Liver (tissue), 9 donors: Measurements from ENCODE around the gene MAMDC4. TPM values are rescaled to one million over a fixed set of nuclear protein-coding genes. Genes with fewer than 3 reads are reported as not detected.

Source experiments
- DNase-seq: peaks from one replicate; pipeline ENCODE4 v3.0.0-alpha.2; 2017; ENCODE audit warnings: low spot score
- H3K27ac ChIP-seq, 2 donors: one replicate each; pipeline ENCODE4 v1.7.0; 2013; ENCODE audit warnings: inconsistent platforms in 2 of 2, low read length in 2 of 2, control low read depth in 1 of 2, low read depth in 1 of 2, mild to moderate bottlenecking in 1 of 2
- H3K27me3 ChIP-seq, 4 donors: one replicate each; pipeline versions ENCODE4 v1.6.1 to v1.7.0; 2013; ENCODE audit warnings: low read length in 3 of 4, inconsistent platforms in 1 of 4, mild to moderate bottlenecking in 1 of 4, moderate library complexity in 1 of 4; ENCODE audit not compliant: control insufficient read depth in 4 of 4, insufficient read depth in 4 of 4
- H3K36me3 ChIP-seq, 4 donors: one replicate each; pipeline versions ENCODE4 v1.6.1 to v1.7.0; 2013; ENCODE audit warnings: low read length in 3 of 4, mild to moderate bottlenecking in 3 of 4, low read depth in 1 of 4, moderate library complexity in 1 of 4; ENCODE audit not compliant: control insufficient read depth in 4 of 4, insufficient read depth in 3 of 4
- H3K4me1 ChIP-seq, 4 donors: one replicate each; pipeline versions ENCODE4 v1.6.1 to v1.7.0; 2013; ENCODE audit warnings: low read length in 3 of 4, mild to moderate bottlenecking in 3 of 4, moderate library complexity in 1 of 4; ENCODE audit not compliant: control insufficient read depth in 4 of 4, insufficient read depth in 4 of 4
- H3K4me3 ChIP-seq, 3 donors: one replicate each; pipeline versions ENCODE4 v1.6.1 to v1.7.0; 2013; ENCODE audit warnings: low read length in 3 of 3, control low read depth in 1 of 3, low read depth in 1 of 3, mild to moderate bottlenecking in 1 of 3
- H3K9ac ChIP-seq, 2 donors: one replicate each; pipeline ENCODE4 v1.7.0; 2013; ENCODE audit warnings: low read length in 2 of 2, mild to moderate bottlenecking in 2 of 2, moderate library complexity in 2 of 2, control low read depth in 1 of 2, low read depth in 1 of 2
- H3K9me3 ChIP-seq, 4 donors: one replicate each; pipeline versions ENCODE4 v1.6.1 to v1.7.0; 2013; ENCODE audit warnings: low read length in 3 of 4; ENCODE audit not compliant: control insufficient read depth in 4 of 4
- ATF3 ChIP-seq: IDR thresholded peaks from 2 replicates; pipeline ENCODE4 v1.6.1; 2016; ENCODE audit warnings: antibody characterized with exemption
- CTCF ChIP-seq: fragments of 150-350 bp; IDR thresholded peaks from 2 replicates; pipeline ENCODE4 v1.5.1; 2017; ENCODE audit warnings: improper control_type of control experiment, low read depth, low read length; ENCODE audit not compliant: missing input control
- EGR1 ChIP-seq, 2 donors: IDR thresholded peaks; 2 replicates each; pipeline ENCODE4 v1.6.1; 2016 to 2018; ENCODE audit warnings: antibody characterized with exemption in 2 of 2, low read depth in 2 of 2
- FOXA1 ChIP-seq: IDR thresholded peaks from 2 replicates; pipeline ENCODE4 v1.6.1; 2016; ENCODE audit warnings: antibody characterized with exemption
- FOXA2 ChIP-seq: IDR thresholded peaks from 2 replicates; pipeline ENCODE4 v1.6.1; 2016; ENCODE audit warnings: antibody characterized with exemption
- GABPA ChIP-seq, 2 donors: IDR thresholded peaks in 1 of 2; conservative IDR thresholded peaks in 1 of 2; 2 replicates each; pipeline ENCODE4 v1.6.1; 2016; ENCODE audit warnings: antibody characterized with exemption in 2 of 2, mild to moderate bottlenecking in 1 of 2, moderate library complexity in 1 of 2
- HNF4G ChIP-seq: IDR thresholded peaks from 2 replicates; pipeline ENCODE4 v1.6.1; 2016; ENCODE audit warnings: antibody characterized with exemption
- JUND ChIP-seq, 2 donors: IDR thresholded peaks; 2 replicates each; pipeline ENCODE4 v1.6.1; 2016; ENCODE audit warnings: antibody characterized with exemption in 2 of 2
- NR2F2 ChIP-seq: IDR thresholded peaks from 2 replicates; pipeline ENCODE4 v1.6.1; 2016; ENCODE audit warnings: antibody characterized with exemption
- RAD21 ChIP-seq, 2 donors: IDR thresholded peaks; 2 replicates each; pipeline ENCODE4 v1.6.1; 2016; ENCODE audit warnings: antibody characterized with exemption in 2 of 2, mild to moderate bottlenecking in 2 of 2
- REST ChIP-seq: IDR thresholded peaks from 2 replicates; pipeline ENCODE4 v1.6.1; 2016; ENCODE audit warnings: antibody characterized with exemption, mild to moderate bottlenecking
- RXRA ChIP-seq, 2 donors: IDR thresholded peaks; 2 replicates each; pipeline ENCODE4 v1.6.1; 2017 to 2018; ENCODE audit warnings: antibody characterized with exemption in 2 of 2, mild to moderate bottlenecking in 1 of 2
- SP1 ChIP-seq: IDR thresholded peaks from 2 replicates; pipeline ENCODE4 v1.6.1; 2018; ENCODE audit warnings: antibody characterized with exemption, mild to moderate bottlenecking
- YY1 ChIP-seq: IDR thresholded peaks from 2 replicates; pipeline ENCODE4 v1.6.1; 2016; ENCODE audit warnings: antibody characterized with exemption, mild to moderate bottlenecking
- ZBTB33 ChIP-seq: IDR thresholded peaks from 2 replicates; pipeline ENCODE4 v1.6.1; 2016; ENCODE audit warnings: antibody characterized with exemption
- WGBS: extraction: QIAGEN DNeasy Blood & Tissue Kit; methylation state at CpG from one replicate; pipeline ENCODE4 v1.1.7; 2013; 5-methylcytosine and 5-hydroxymethylcytosine counted together
- polyA plus RNA-seq, 2 donors: library from polyadenylated mRNA; stranded (reverse) in 1 of 2; unstranded in 1 of 2; fragments of 200-250 nt in 1 of 2; fragments of >200 nt in 1 of 2; fragmentation: Nextera tagmentation in 1 of 2; extraction: Ambion mirVana in 1 of 2; gene quantifications; one replicate each; pipeline versions ENCODE4 v1.2.1 to v1.2.3, GENCODE V29; 2013 to 2015
- total RNA-seq, 2 donors: library from RNA; depleted of rRNA; stranded (reverse); fragments of >200 nt; gene quantifications; one replicate each; pipeline ENCODE4 v1.2.3, GENCODE V29; 2014
- donor health status: healthy.
- donor health status: healthy.
- donor health status: healthy.
- donor health status: healthy.
- donor health status: healthy.

MAMDC4 gene
- total and polyA plus RNA-seq, 4 donors, result 2.4 to 8.1 (median 3.9) TPM

GRCh38 chr9:136806631-136807201 is 45.4 kb upstream of the MAMDC4 start:
- H3K4me1 ChIP-seq, result peaks cover 3 to 29% (median 25%) of the 10 kb centered on the region in 4 donors
- 82% methylated on average over 25 of the region's 25 CpGs for WGBS
- peaks cover 0 to 2% (median 0%) of the 10 kb centered on the region in 4 donors for H3K36me3 ChIP-seq
- peak overlapping the region; percentile 85 to 94 for H3K27ac ChIP-seq
- H3K27me3 ChIP-seq, result no peaks in the 10 kb centered on the region
- no peaks in the 10 kb centered on the region for H3K9me3 ChIP-seq
- peak overlapping the region; percentile 72 to 92 (median 74) for H3K4me3 ChIP-seq
- DNase-seq, result peak; percentile 31
- TF ChIP-seq JUND (IDR thresholded peaks at IDR 0.05), result no peak
- TF ChIP-seq RAD21 (IDR thresholded peaks at IDR 0.05), result no peak
- no peak for TF ChIP-seq CTCF
- TF ChIP-seq FOXA1, result no peak
- TF ChIP-seq EGR1 (IDR thresholded peaks at IDR 0.05; ENCODE audit: low read depth in 2 of 2), result no peak
- TF ChIP-seq NR2F2, result no peak
- TF ChIP-seq SP1, result no peak
- no peak for TF ChIP-seq ZBTB33
- no peak for TF ChIP-seq RXRA (IDR thresholded peaks at IDR 0.05)
- no peak for TF ChIP-seq REST
- TF ChIP-seq FOXA2, result no peak
- TF ChIP-seq GABPA (IDR thresholded peaks at IDR 0.05 in 1 of 2, conservative IDR thresholded peaks at IDR 0.05 in 1 of 2), result no peak
- no peak for TF ChIP-seq HNF4G
- no peak overlapping the region for H3K9ac ChIP-seq

GRCh38 chr9:136807281-136808074 is 44.7 kb upstream of the MAMDC4 start, which contains the start of gene RABL6:
Gene RABL6 (plus strand): TSS chr9:136807948. CDS start chr9:136808197, 249 bp downstream.
- Histone ChIP-seq H3K27me3 (no peaks in the 10 kb centered on the region), H3K4me1 (peaks cover 3 to 29% (median 25%) of the 10 kb centered on the region in 4 donors), H3K9me3 (no peaks in the 10 kb centered on the region), H3K9ac (peak within 1 kb of the TSS; percentile 78 to 80), H3K36me3 (peaks cover 0 to 2% (median 0%) of the 10 kb centered on the region in 4 donors), H3K27ac (peak within 1 kb of the TSS; percentile 85 to 94), H3K4me3 (peak within 1 kb of the TSS; percentile 72 to 92 (median 74))
- TF ChIP-seq CTCF, result peak; percentile 6
- TF ChIP-seq YY1, result peak; percentile 65
- TF ChIP-seq ATF3, result no peak
- under 1% methylated on average over 96 of the region's 96 CpGs for WGBS
- DNase-seq, result peak; percentile 84
